KOPT-K1 (cell line): ENCODE data around the gene JPT1.
"Not testable (repeated sequence)": the region's sequence is repeated elsewhere in the genome, so short reads cannot be mapped to it uniquely, and the experiment has no call there.

ENCODE experiments used
- H3K27ac ChIP-seq: fragments of 200-600 bp; sonication (generic); 2 replicates; pipeline ENCODE4 v1.5.1; 2016; ENCODE audit warnings: antibody characterized with exemption, mild to moderate bottlenecking, low read depth, low read length; ENCODE audit not compliant: poor library complexity, severe bottlenecking
- H3K36me3 ChIP-seq: fragments of 200-600 bp; sonication (generic); 2 replicates; pipeline ENCODE4 v1.5.1; 2017; ENCODE audit warnings: antibody characterized with exemption, mild to moderate bottlenecking, low read length, moderate library complexity; ENCODE audit not compliant: insufficient read depth
- H3K9me3 ChIP-seq: fragments of 200-600 bp; sonication (generic); 2 replicates; pipeline ENCODE4 v1.5.1; 2017; ENCODE audit warnings: antibody characterized with exemption, low read length, mild to moderate bottlenecking; ENCODE audit not compliant: insufficient read depth, poor library complexity, severe bottlenecking

The JPT1 gene

GRCh38 chr17:75142236-75142971 lies 11.9 kb downstream of the JPT1 start:
- Histone ChIP-seq H3K27ac (peak overlapping the region; percentile 50), H3K36me3 (peaks cover 98% of the 10 kb centered on the region), H3K9me3 (no peaks in the 10 kb centered on the region)

GRCh38 chr17:75138519-75138918 lies 15.8 kb downstream of the JPT1 start:
- no peaks in the 10 kb centered on the region for H3K9me3 ChIP-seq
- H3K36me3 ChIP-seq = peaks cover 94% of the 10 kb centered on the region
- no peak overlapping the region for H3K27ac ChIP-seq

- H3K9me3 ChIP-seq, H3K27ac ChIP-seq: not testable (repeated sequence)
- H3K36me3 ChIP-seq = peaks cover 86% of the 10 kb centered on the region
These were observed 16.6 kb downstream of the JPT1 start for GRCh38 chr17:75137762-75138161.

GRCh38 chr17:75135946-75136345 lies 18.4 kb downstream of the JPT1 start:
- Histone ChIP-seq H3K36me3 (peaks cover 69% of the 10 kb centered on the region), H3K9me3 (no peaks in the 10 kb centered on the region), H3K27ac (no peak overlapping the region)

GRCh38 chr17:75135452-75135851 lies 18.9 kb downstream of the JPT1 start:
- Histone ChIP-seq H3K27ac (no peak overlapping the region), H3K9me3 (no peaks in the 10 kb centered on the region), H3K36me3 (peaks cover 65% of the 10 kb centered on the region)

GRCh38 chr17:75133607-75134347 lies 20.5 kb downstream of the JPT1 start:
- not testable (repeated sequence) for H3K27ac ChIP-seq, H3K9me3 ChIP-seq
- H3K36me3 ChIP-seq = peaks cover 64% of the 10 kb centered on the region

GRCh38 chr17:75133001-75133400 lies 21.3 kb downstream of the JPT1 start:
- Histone ChIP-seq H3K27ac (no peak overlapping the region), H3K9me3 (no peaks in the 10 kb centered on the region), H3K36me3 (peaks cover 62% of the 10 kb centered on the region)

- peaks cover 56% of the 10 kb centered on the region for H3K36me3 ChIP-seq
These were observed 22.0 kb downstream of the JPT1 start for GRCh38 chr17:75132018-75133000.

GRCh38 chr17:75131278-75132017 lies 22.9 kb downstream of the JPT1 start, which contains the start of gene NT5C:
TSS of gene NT5C (minus strand) at chr17:75131742. CDS start at chr17:75131707, 35 bp downstream.
- no peaks in the 10 kb centered on the region for H3K9me3 ChIP-seq
- H3K27ac ChIP-seq = peak within 1 kb of the TSS; percentile 88
- peaks cover 47% of the 10 kb centered on the region for H3K36me3 ChIP-seq

More at GRCh38 chr17:75132018-75133000, 22.0 kb downstream of the JPT1 start:
- H3K9me3 ChIP-seq = not testable (repeated sequence)
- peak overlapping the region; percentile 88 for H3K27ac ChIP-seq

- peak overlapping the region; percentile 88 for H3K27ac ChIP-seq
- H3K9me3 ChIP-seq = no peaks in the 10 kb centered on the region
- H3K36me3 ChIP-seq = peaks cover 40% of the 10 kb centered on the region
These were observed 23.6 kb downstream of the JPT1 start for GRCh38 chr17:75130632-75131277.

- H3K36me3 ChIP-seq = peaks cover 36% of the 10 kb centered on the region
These were observed 24.2 kb downstream of the JPT1 start for GRCh38 chr17:75130059-75130631.

GRCh38 chr17:75129576-75129975 lies 24.7 kb downstream of the JPT1 start:
- Histone ChIP-seq H3K9me3 (no peaks in the 10 kb centered on the region), H3K36me3 (peaks cover 35% of the 10 kb centered on the region), H3K27ac (no peak overlapping the region)

More at GRCh38 chr17:75130059-75130631, 24.2 kb downstream of the JPT1 start:
- no peaks in the 10 kb centered on the region for H3K9me3 ChIP-seq
- H3K27ac ChIP-seq = no peak overlapping the region

GRCh38 chr17:75128694-75129505 lies 25.4 kb downstream of the JPT1 start:
- no peaks in the 10 kb centered on the region for H3K9me3 ChIP-seq
- peaks cover 29% of the 10 kb centered on the region for H3K36me3 ChIP-seq
- H3K27ac ChIP-seq = no peak overlapping the region
